Effector CD4-positive, alpha-beta T cell (primary cell): Measurements from ENCODE around the gene CYTH4.

Experiments
- DNase-seq: peaks from one replicate; pipeline ENCODE4 v3.0.0-alpha.2; 2020

Gene CYTH4

GRCh38 chr22:37331034-37331428 is 48.7 kb downstream of the CYTH4 start:
- DNase-seq: no peak

- DNase-seq: no peak
Measured at GRCh38 chr22:37331856-37332536, 49.7 kb downstream of the CYTH4 start.

- DNase-seq: no peak
Measured at GRCh38 chr22:37333724-37334460, 51.6 kb downstream of the CYTH4 start.

GRCh38 chr22:37334461-37334858 is 52.2 kb downstream of the CYTH4 start:
- no peak for DNase-seq

- DNase-seq: no peak
Measured at GRCh38 chr22:37334859-37335805, 52.8 kb downstream of the CYTH4 start.

GRCh38 chr22:37335806-37336199 is 53.5 kb downstream of the CYTH4 start:
- DNase-seq: no peak

GRCh38 chr22:37336579-37336978 is 54.3 kb downstream of the CYTH4 start:
- no peak for DNase-seq

GRCh38 chr22:37337204-37337943 is 55.1 kb downstream of the CYTH4 start:
- DNase-seq: no peak

- no peak for DNase-seq
Measured at GRCh38 chr22:37338539-37339246, 56.4 kb downstream of the CYTH4 start.

- DNase-seq: no peak
Measured at GRCh38 chr22:37340331-37341262, 58.3 kb downstream of the CYTH4 start.

- DNase-seq: no peak
Measured at GRCh38 chr22:37342065-37342464, 59.8 kb downstream of the CYTH4 start.

GRCh38 chr22:37343348-37343747 is 61.0 kb downstream of the CYTH4 start:
- no peak for DNase-seq

GRCh38 chr22:37343863-37344734 is 61.8 kb downstream of the CYTH4 start:
- no peak for DNase-seq

- DNase-seq: no peak
Measured at GRCh38 chr22:37344735-37345449, 62.6 kb downstream of the CYTH4 start.

- DNase-seq: no peak
Measured at GRCh38 chr22:37345863-37346504, 63.7 kb downstream of the CYTH4 start.

- DNase-seq: no peak
Measured at GRCh38 chr22:37346505-37346895, 64.2 kb downstream of the CYTH4 start.

GRCh38 chr22:37349043-37349814 is 66.9 kb downstream of the CYTH4 start:
- DNase-seq: no peak

- no peak for DNase-seq
Measured at GRCh38 chr22:37351232-37351631, 68.9 kb downstream of the CYTH4 start.
